GM18861 (cell line): Measurements from ENCODE around the gene CEP112.

ENCODE experiments used
- ATAC-seq: cut with Tn5 transposase; IDR thresholded peaks from one replicate; pipeline ENCODE4 v1.9.1; 2021; ENCODE audit not compliant: unreplicated experiment

Gene CEP112

DNA sequence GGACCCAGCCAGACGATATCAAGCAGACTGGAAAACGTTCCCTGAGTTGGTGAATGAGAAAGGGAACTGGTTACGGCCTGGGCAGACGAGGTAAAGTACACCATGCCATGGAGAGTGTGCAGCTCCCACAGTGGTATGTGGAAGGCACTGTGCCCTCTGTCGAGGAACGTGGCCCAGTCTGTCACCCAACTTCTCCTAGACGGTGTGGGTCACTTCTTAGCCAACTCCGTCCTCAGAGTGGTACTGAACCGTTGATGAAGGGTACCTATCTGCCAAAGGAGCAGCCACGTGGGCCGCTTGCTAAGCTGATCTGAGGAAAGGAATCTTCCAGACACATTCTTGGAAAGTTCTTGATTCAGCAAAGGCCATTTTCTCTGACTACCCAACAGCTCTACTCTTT is 574.4 kb downstream of the CEP112 start:
- no peak for ATAC-seq

DNA sequence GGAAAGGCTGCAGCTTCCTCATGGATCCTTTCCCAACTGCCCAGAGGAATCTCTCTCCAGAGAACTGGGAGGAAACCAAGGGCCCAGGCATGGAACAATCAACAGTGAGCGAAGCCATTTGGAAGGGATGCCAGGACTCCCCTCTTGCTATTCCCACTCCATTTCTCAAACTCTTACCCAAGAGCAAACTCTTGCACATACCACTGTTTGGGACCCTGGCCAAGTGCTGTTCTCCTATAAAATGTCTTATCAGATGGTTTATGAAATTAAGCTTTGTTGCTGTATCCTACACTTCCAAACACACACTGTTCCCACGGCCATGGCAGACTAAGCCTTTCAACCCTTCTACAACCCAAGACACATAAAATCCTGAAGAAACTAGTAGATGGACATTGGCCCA is 582.2 kb downstream of the CEP112 start:
- ATAC-seq: no peak

DNA sequence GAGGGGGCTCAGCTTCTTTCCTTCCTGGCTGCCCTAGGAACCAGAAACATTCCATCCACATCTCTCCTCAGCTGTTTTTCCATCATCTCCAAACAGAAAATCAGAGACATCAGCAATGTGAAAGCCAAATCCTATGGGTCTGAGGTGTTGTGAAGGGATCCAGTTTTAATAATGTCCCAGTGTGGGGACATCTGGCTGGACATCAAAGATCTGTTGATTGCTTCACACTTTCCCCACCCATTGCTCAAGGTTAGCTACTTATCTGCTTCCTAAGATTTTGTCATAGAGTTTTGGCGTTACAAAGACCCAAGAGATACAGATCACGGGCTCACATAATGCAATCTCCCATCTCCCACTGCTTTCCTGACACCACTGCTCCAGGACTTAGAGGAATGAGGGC is 582.6 kb downstream of the CEP112 start:
- ATAC-seq: no peak

DNA sequence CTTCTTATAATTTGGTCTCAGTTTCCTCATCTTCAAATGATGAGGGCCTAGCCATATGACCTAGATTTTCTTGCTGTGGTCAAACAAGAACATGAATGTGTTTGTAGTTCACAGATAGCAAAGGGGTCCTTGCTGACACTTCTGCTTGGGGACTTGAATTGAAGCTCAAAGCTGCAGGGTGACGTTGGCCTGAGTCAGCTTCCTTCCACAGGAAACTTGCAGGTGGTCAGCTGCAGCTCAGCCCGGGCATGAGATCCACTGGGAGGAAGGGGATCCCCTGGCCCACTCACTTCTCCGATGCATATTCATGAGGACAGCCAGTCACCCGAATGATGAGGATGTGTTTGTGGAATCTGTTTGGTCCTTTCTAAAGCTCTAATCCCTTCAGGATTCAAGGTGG is 587.9 kb downstream of the CEP112 start:
- no peak for ATAC-seq

DNA sequence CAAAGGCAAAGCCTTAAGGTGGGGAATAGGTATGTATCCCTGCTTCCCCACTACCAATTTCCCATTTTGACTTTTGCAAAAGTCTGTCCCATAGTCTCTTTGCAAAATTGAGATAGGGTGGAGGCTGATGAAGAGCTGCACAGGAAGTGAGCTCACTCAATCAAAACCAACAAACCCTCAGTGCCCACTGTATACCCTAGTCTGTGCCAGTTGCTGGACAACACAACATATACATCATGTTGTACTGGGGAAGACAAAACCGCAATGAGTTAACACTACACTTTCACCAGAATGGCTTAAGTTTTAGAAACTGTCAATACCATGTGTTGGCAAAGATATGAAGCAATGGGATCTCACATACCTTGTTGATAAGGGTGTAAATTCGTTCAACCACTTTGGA is 590.1 kb downstream of the CEP112 start:
- no peak for ATAC-seq

DNA sequence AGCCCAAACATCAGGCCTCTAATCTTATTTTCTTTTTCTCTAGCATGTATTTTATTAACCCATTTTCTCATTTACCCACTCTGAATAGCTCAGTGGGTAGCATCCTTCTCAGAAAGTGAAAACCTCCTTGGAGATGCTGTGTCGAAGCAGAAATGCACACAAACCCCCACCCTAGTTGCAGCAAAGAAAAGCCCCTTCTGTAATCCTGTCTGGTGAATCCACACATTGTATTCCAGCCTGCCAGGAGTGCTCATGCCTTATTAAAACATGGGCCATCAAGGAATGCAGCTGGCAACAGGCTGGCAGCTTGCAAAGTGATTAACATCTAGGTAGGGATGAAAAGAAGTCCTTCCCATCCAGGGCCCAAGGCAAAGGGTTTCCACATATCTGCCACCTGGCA is 590.8 kb downstream of the CEP112 start:
- no peak for ATAC-seq

DNA sequence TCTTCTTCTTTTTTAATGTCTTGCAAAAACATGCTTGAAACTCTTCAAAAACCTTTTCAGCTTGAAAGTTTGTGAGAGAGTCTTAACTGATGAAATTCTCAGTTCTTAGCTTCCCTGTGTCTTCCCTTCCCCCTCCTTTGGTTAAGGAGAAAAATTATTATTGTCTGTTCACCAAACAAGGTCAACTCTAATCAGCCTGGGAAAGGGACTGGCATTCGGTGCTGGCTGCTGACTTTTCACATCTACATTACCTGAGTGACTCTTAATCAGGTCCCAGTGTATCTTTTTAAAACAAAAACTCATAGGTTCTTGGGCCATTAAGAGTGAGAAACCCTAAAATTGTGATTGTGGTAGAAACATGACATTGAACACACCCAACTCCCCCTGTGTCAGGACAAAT is 591.4 kb downstream of the CEP112 start:
- ATAC-seq: no peak

DNA sequence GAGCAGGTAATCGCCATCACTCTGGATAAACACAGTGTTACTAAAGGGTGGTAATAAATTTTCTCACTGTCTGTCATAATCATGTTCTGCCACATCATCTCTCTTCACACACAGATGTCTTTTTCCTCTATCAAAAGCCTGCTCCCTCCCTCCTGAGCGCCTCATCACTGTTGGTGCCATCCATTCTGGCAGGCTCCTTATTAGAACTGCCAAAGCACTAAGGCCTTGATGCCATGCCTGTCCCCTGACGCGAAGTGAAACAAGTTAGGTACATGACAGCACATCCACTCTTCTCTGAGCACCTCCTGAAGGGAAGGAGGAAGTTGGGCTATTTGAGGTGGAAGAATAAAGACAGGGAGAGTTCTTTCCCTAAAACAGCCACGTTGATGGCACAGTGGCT is 592.3 kb downstream of the CEP112 start:
- ATAC-seq: no peak

DNA sequence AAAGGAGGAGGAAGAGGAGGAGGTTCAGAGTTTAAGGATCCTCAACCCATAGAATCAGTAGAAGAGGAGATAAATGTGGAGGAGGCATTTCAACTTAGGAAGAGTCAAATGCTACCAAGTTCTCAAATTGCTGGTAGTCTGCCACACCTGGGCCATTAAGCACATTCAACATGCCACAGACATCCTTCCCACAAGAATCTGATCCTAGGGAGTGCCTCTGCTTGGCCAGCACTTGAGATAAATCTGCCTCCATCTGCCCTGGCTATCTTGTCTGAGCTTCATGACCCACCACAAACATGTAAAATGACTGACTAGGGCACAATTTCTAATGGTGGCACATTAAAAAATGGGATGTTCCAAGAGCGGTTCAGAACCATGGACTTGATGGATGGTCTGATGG is 593.2 kb downstream of the CEP112 start:
- no peak for ATAC-seq

DNA sequence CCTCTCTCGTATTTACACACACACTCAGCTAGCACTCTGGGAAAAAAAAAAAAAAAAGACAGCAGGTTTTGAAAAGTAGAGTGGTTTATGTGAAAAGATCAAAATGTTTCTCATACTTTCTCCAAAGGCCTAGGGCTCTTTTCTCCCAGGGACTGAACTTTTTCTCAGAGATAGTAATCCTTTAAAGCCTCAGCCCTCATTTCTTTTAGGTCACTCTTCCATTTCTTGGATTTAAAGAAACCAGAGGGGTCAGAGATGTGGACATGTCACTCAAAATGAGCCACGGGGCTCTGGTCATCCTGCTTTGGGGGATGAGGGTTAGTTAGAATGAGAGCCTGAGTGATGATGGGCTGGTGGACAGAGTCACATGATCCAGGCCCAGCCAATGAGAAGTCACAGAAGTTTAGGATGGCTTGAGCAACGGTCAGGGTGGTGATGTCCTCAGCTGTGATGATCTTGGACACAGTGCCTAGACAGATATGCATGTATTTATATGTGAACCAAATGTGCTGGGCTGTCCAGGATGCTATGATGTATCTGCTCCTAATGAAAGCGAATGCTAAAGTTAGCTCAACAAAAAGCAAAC is 596.8 kb downstream of the CEP112 start:
- ATAC-seq: no peak

DNA sequence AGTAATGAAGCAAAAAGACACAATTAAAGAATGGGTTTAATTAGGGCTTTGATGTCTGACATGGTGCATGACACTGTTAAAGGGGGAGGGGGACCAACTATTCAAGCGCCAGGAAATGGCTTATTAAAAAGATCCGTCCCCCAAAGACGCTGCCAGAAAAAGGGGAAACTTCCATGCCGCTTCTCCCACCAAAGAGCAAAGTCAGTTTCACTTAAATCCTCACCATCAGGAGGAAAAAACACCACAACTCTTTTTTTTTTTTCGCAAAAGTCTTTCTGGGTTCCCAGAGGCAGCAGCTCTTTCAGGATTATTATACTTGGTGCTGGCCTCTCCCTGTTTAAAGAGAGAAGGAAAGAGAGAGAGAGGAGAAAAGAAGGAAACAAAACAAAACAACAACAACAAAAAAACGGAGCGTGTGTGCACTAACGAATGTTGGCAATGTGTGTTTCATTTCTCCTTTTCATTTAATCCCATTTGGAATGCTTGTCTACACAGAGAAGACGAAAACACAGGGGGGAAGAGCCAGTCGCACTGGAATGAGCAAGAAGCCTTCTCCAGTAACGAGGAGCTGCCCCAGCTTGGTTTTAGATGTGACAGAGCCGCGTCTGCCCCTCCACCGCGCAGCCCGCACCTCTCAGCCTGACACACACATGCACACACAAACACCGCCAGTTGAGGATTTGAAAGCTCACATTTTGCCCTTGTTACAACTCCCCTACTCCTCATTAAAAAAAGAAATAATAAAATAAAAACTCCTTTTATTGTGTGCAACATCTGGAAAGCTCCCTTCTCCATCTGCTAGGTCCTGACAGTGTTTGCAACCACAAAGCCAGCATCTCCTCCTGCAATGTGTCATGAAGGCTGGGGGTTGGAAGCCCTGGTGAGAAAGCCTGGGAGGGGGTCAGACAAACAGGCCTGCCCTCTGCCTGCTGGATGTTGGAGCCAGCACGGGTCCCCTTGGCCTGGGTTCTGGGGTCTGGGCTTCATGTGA is 597.8 kb downstream of the CEP112 start:
- no peak for ATAC-seq

DNA sequence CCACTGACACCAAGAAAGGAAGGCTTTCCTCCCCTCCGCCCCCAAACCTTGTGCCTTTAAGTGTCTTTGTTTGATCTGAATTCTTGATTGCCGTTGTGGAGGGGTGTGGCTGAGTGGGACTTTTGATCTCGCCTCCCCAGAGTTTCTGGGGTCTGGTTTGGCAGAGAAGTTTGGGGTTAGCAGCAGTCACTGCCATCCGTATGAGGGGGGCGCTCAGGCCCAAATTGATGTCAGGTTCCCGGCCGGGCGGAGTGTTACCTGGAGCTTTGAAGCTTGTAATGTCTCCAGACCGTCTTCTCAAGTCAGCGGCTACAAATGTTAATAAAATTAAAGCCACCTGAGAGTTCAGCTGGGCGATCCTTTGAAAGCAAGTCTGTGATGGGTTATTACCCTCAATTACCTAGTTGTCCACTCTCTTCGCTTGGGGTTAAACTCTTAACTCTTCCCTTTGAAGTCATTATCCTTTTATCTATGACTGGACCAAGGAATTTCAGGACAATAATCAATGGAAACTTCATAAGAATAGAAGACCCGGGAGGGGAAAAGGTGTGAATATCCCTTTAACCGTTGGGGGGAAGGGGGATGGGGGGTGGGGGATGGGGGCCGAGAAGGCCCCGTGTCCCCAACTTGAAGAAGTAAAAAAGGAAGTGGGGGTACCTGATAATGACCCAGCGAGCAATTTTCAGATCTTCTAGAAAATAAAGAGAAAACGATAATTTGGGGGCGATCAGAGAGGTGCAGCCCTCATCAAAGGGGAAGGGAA is 598.7 kb downstream of the CEP112 start:
- ATAC-seq: no peak

DNA sequence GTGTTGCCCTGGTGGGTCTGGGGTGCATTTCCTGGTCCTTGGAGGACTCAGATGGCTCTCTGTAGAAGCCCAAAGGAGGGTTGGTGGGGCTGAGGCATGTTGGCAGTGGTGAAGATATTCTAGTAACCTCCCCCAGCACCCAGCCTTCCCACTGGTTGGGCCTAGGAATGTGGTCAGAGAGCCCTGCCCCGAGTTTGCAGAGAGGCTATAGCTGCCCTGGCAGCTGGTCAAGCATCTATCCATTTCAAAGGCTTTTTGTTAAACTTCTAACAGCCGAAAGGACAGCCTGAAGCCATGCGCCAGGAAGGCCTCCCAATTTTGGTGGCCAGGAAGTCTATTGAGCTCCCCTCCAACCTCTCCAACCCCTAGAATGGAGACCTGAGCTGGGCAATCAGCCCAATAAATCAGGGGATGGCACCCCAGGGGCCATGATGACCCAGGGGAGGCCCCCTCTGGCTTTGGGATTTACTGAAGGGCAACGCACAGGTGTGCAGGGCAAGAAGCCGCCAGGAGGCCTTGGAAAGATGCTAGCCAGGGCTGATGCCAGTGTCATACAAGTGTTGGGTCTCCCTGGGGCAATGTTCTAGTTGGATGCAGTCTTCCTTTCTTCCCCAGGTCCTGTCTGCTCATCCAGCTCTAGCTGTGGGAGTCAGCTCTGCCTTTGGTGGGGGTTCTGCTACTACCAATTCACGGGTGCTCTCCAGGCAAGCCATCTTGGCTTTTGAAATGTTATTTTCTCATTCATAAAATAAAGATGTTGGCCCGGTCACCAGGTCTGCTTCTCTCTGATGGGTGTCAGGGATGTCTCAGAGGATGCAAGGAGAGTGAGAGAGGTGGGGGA is 599.6 kb downstream of the CEP112 start:
- ATAC-seq: no peak

DNA sequence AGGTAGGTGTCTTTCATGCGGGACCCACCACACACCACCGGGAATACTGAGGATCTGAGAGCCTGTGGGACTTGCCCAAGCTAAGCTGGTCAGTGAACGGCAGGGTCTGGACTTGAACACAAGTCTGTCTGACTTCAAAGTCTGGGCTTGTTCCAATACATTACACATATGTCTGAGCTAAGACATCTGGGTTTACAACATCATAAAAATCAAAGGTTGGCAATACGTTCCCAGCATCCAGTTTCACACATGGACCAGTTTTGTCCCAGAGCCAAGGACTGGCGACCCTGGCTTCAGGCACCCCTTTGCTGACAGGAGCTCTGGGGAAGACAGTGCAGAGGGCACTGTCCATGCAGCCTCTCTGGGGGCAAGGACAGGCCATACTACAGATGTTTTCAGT is 602.6 kb downstream of the CEP112 start:
- ATAC-seq: no peak

DNA sequence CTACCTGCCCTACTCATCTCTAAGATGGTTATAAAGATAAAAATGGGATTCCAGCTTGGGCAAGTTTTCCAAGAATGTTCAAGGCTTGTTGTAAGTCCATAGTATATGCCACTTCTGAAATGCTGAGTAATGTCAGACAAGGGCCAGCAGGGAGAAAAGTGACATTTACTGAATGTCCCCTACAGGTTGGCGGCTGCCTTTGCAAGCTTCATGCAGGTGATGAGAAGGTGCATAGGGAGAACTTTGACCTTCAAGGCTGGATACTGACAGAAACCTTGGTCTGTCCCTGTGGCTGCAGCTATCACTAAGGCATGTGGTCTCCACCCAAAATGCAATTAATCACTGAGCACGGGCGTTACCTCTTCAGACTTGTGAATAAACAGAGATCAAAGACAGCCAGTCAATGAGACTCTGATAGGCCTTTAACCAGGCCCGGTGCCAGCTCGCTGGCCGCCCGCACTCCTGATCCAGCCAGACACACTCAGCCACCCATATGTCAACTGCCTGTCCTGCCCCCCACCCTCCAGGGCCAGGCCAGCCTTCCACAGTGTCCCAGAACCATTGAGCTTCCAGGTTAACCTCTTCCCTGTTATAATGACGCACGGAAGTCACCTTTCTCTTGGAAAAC is 603.6 kb downstream of the CEP112 start:
- ATAC-seq: no peak

DNA sequence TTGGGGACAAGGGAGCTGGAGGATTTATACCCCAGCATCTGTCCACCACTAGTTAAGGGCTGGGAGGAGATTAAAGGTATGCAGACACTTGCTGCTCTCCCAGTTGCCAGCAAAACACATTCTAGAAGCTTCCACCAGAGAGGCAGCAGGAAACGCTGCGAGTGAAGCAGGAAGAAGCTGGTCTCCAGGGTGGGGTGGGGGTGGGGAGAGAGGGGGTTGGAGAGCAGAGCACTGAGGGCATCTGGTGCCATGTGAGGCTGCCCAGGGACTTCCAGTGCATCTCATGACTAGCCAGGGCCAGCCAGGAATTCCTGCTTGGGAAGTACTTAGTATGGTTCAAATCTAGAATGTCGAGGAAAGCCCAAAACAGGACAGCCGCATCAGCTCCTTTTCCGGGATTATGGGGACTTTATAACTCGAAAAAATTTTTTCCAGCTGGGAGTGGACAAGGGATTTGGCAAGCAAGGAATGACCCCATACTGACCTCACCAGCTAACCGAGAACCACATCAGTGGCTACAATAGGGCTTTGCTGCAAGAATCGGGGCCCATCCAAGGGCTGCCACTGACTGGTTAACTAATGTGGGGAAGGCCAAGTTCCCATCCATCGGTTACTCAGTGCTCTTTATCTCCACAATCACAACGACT is 604.3 kb downstream of the CEP112 start:
- no peak for ATAC-seq

DNA sequence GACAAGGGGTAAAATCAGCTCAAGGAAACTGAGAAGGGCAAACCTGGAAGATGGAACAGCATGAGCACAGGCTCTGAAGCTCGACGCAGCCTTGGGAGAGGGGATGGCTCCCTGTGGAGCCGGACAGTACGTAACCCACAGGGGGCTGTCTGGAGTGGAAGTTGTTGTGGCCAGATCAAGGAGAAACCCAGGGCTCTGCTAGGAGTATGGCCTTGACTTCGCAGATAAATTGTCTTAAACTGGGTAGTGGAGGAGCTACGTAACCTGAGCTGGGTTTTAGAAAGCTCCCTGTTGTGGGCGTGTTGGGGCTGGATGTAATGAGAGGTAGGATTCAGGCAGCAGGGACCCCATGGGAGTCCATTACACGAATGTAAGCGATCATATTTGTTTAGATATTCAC is 605.0 kb downstream of the CEP112 start:
- no peak for ATAC-seq
